HEK293 (cell line): ENCODE measurements around the gene DLK1.

Experiments
- CTCF ChIP-seq: fragments of 450-650 bp; formaldehyde crosslinking; IDR thresholded peaks from 2 replicates; pipeline ENCODE4 v1.5.1; 2016; ENCODE audit warnings: missing biosample characterization, missing genetic modification characterization
- ZNF121 ChIP-seq: fragments of 450-650 bp; formaldehyde crosslinking; IDR thresholded peaks from 2 replicates; pipeline ENCODE4 v1.5.1; 2016; ENCODE audit warnings: missing biosample characterization, missing genetic modification characterization
- ZNF16 ChIP-seq: fragments of 450-650 bp; formaldehyde crosslinking; IDR thresholded peaks from 2 replicates; pipeline ENCODE4 v1.5.1; 2016; ENCODE audit warnings: low read depth, missing biosample characterization, missing genetic modification characterization

GRCh38 chr14:100774164-100774537, 47.5 kb downstream of the DLK1 start:
- no peak for TF ChIP-seq ZNF121 (tag by site-specific recombination)
- no peak for TF ChIP-seq ZNF16 (tag by site-specific recombination)
- no peak for TF ChIP-seq CTCF (tag by site-specific recombination)
